Right atrium auricular region (tissue), 2 donors: ENCODE data around the gene TNFRSF19. TPM values are rescaled to one million over a fixed set of nuclear protein-coding genes. Genes with fewer than 3 reads are reported as not detected.

Source experiments
- DNase-seq: peaks from one replicate; pipeline ENCODE4 v3.0.0-alpha.2; 2019; ENCODE audit warnings: low spot score
- H3K27ac ChIP-seq, 2 donors: fragments of 200-600 bp; sonication (generic); 1 replicate in 1 of 2; 2 replicates in 1 of 2; pipeline ENCODE4 v1.5.1; 2016 to 2019
- H3K27me3 ChIP-seq, 2 donors: fragments of 200-600 bp; sonication (generic); one replicate each; pipeline versions ENCODE4 v1.5.1 to v1.6.0; 2017 to 2019
- H3K36me3 ChIP-seq: fragments of 200-600 bp; sonication (generic); one replicate; pipeline ENCODE4 v1.5.1; 2016
- H3K4me1 ChIP-seq, 2 donors: fragments of 200-600 bp; sonication (generic); one replicate each; pipeline versions ENCODE4 v1.5.1 to v1.6.0; 2017 to 2019
- H3K4me3 ChIP-seq, 2 donors: fragments of 200-600 bp; sonication (generic); 1 replicate in 1 of 2; 2 replicates in 1 of 2; pipeline ENCODE4 v1.5.1; 2017 to 2019; ENCODE audit warnings: mild to moderate bottlenecking in 1 of 2, moderate library complexity in 1 of 2
- H3K9me3 ChIP-seq, 2 donors: fragments of 200-600 bp; sonication (generic); one replicate each; pipeline ENCODE4 v1.5.1; 2019
- CTCF ChIP-seq, 2 donors: fragments of 200-600 bp; sonication (generic); IDR thresholded peaks; one replicate each; pipeline ENCODE4 v1.5.1; 2019; ENCODE audit warnings: antibody characterized with exemption in 2 of 2
- total RNA-seq, 2 donors: library from RNA; depleted of rRNA; stranded (reverse); fragments of >200 nt; gene quantifications; one replicate each; pipeline ENCODE4 v1.1.0, GENCODE V29; 2016

The TNFRSF19 gene
- total RNA-seq, 2 donors from 2014 or later: 32.2 to 38.5 TPM

GRCh38 chr13:23629566-23630272 lies 59.5 kb downstream of the TNFRSF19 start:
- H3K36me3 ChIP-seq: peaks cover 12% of the 10 kb centered on the region
- H3K4me3 ChIP-seq: no peak overlapping the region
- DNase-seq: no peak
- no peaks in the 10 kb centered on the region for H3K9me3 ChIP-seq
- no peak for TF ChIP-seq CTCF (IDR thresholded peaks at IDR 0.05)
- H3K4me1 ChIP-seq: peaks cover 0 to 48% of the 10 kb centered on the region in 2 donors
- H3K27me3 ChIP-seq: no peaks in the 10 kb centered on the region
- peak overlapping the region; percentile 53 to 68 for H3K27ac ChIP-seq

- H3K4me3 ChIP-seq: no peak overlapping the region
- peaks cover 12% of the 10 kb centered on the region for H3K36me3 ChIP-seq
- no peak for DNase-seq
- H3K27ac ChIP-seq: peak overlapping the region in 1 of 2 donors; percentile 68
- H3K4me1 ChIP-seq: peaks cover 0 to 48% of the 10 kb centered on the region in 2 donors
- no peak for TF ChIP-seq CTCF (IDR thresholded peaks at IDR 0.05)
- no peaks in the 10 kb centered on the region for H3K27me3 ChIP-seq
- H3K9me3 ChIP-seq: no peaks in the 10 kb centered on the region
Observed at GRCh38 chr13:23630349-23631093, 60.3 kb downstream of the TNFRSF19 start.

GRCh38 chr13:23631311-23632047 lies 61.3 kb downstream of the TNFRSF19 start:
- peaks cover 0 to 45% of the 10 kb centered on the region in 2 donors for H3K4me1 ChIP-seq
- no peak for DNase-seq
- TF ChIP-seq CTCF (IDR thresholded peaks at IDR 0.05): no peak
- H3K27me3 ChIP-seq: no peaks in the 10 kb centered on the region
- H3K36me3 ChIP-seq: peaks cover 12% of the 10 kb centered on the region
- H3K27ac ChIP-seq: peak overlapping the region in 1 of 2 donors; percentile 13
- no peak overlapping the region for H3K4me3 ChIP-seq
- no peaks in the 10 kb centered on the region for H3K9me3 ChIP-seq

GRCh38 chr13:23632048-23632582 lies 61.9 kb downstream of the TNFRSF19 start:
- Histone ChIP-seq H3K4me3 (no peak overlapping the region), H3K36me3 (peaks cover 10% of the 10 kb centered on the region), H3K27ac (peak overlapping the region in 1 of 2 donors; percentile 13), H3K4me1 (peaks cover 0 to 38% of the 10 kb centered on the region in 2 donors), H3K9me3 (no peaks in the 10 kb centered on the region), H3K27me3 (no peaks in the 10 kb centered on the region)
- no peak for TF ChIP-seq CTCF (IDR thresholded peaks at IDR 0.05)
- DNase-seq: no peak

- no peak for TF ChIP-seq CTCF (IDR thresholded peaks at IDR 0.05)
- H3K27ac ChIP-seq: peak overlapping the region in 1 of 2 donors; percentile 13
- H3K4me1 ChIP-seq: peaks cover 0 to 35% of the 10 kb centered on the region in 2 donors
- H3K36me3 ChIP-seq: peaks cover 4% of the 10 kb centered on the region
- H3K4me3 ChIP-seq: no peak overlapping the region
- no peak for DNase-seq
- H3K27me3 ChIP-seq: no peaks in the 10 kb centered on the region
- H3K9me3 ChIP-seq: no peaks in the 10 kb centered on the region
Observed at GRCh38 chr13:23632741-23633140, 62.5 kb downstream of the TNFRSF19 start.
